ENCODE data around the gene GPC4.

Gene GPC4

DNA sequence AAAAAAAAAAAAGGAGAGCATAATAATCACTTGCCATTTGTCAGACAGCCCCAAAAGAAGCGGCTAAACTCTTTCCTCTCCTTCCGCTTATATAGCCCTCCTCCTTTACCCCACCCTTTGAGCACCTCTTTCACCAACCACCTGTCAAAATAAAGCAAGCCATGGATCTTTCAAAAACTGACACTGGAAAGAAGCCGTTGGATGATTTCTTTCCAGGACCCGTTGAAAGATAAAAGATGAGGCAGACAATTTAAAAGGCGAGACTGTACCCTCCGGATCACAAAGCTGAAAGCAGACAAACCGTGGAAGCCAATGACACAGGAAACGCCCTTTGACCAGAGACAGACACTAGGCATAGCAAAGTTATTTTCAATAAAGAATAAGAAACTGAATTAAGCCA lies 22.6 kb downstream of the GPC4 start:
- no peak overlapping the region for H3K27ac ChIP-seq (ENCODE audit: low read depth, low read length, poor library complexity, severe bottlenecking)
- no peaks in the 10 kb centered on the region for H3K4me1 ChIP-seq (ENCODE audit: insufficient read depth, low read length, severe bottlenecking)
- H4K20me1 ChIP-seq (ENCODE audit: insufficient read depth, low read length), result no peaks in the 10 kb centered on the region
- no peaks in the 10 kb centered on the region for H3K9me2 ChIP-seq (ENCODE audit: low read depth, low read length)
- no peak overlapping the region for H3K4me3 ChIP-seq (ENCODE audit: low read depth, low read length, poor library complexity, severe bottlenecking)
- H3K9me3 ChIP-seq (ENCODE audit: low read length), result no peaks in the 10 kb centered on the region
- no peak overlapping the region for H3K9ac ChIP-seq (ENCODE audit: low read length)
- no peaks in the 10 kb centered on the region for H3K27me3 ChIP-seq (ENCODE audit: insufficient read depth, low read length)
- no peak for TF ChIP-seq EZH2 (IDR thresholded peaks at IDR 0.05; ENCODE audit: borderline replicate concordance, low read length)
- TF ChIP-seq, protein P1, sequence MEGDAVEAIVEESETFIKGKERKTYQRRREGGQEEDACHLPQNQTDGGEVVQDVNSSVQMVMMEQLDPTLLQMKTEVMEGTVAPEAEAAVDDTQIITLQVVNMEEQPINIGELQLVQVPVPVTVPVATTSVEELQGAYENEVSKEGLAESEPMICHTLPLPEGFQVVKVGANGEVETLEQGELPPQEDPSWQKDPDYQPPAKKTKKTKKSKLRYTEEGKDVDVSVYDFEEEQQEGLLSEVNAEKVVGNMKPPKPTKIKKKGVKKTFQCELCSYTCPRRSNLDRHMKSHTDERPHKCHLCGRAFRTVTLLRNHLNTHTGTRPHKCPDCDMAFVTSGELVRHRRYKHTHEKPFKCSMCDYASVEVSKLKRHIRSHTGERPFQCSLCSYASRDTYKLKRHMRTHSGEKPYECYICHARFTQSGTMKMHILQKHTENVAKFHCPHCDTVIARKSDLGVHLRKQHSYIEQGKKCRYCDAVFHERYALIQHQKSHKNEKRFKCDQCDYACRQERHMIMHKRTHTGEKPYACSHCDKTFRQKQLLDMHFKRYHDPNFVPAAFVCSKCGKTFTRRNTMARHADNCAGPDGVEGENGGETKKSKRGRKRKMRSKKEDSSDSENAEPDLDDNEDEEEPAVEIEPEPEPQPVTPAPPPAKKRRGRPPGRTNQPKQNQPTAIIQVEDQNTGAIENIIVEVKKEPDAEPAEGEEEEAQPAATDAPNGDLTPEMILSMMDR (IDR thresholded peaks at IDR 0.05; ENCODE audit: low read length), result no peak
- H3K4me2 ChIP-seq (ENCODE audit: low read length), result no peak overlapping the region
- no peak overlapping the region for H2AFZ ChIP-seq (ENCODE audit: low read length)
- no peaks in the 10 kb centered on the region for H3K79me2 ChIP-seq (ENCODE audit: insufficient read depth, low read length)
- H3K36me3 ChIP-seq (ENCODE audit: insufficient read depth, low read length), result no peaks in the 10 kb centered on the region
- no peaks in the 10 kb centered on the region for H3F3A ChIP-seq (ENCODE audit: insufficient read depth, low read length)

DNA sequence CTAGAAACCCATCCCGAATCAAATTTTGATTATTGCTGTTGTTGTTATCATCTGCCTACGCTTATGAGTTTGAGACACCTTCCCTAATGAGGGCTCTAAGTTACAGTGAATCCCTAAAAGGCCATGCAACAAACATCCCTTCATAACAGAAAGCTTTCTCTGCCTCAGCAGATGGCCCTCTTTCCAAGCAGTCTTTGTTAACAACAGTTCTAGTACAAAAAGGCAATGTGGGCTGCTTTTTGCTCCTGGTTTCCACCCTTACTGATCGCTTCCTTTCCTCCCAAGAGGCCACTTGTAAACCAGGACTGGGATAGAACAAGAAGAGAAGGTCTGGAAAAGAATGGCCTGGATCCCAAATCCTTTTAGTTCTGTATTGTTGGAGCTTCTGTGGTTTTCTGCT lies 24.2 kb downstream of the GPC4 start:
- H3K36me3 ChIP-seq (ENCODE audit: insufficient read depth, low read length), result no peaks in the 10 kb centered on the region
- TF ChIP-seq, protein P1 (IDR thresholded peaks at IDR 0.05; ENCODE audit: low read length), result no peak
- TF ChIP-seq EZH2 (IDR thresholded peaks at IDR 0.05; ENCODE audit: borderline replicate concordance, low read length), result no peak
- H4K20me1 ChIP-seq (ENCODE audit: insufficient read depth, low read length), result no peaks in the 10 kb centered on the region
- no peak overlapping the region for H2AFZ ChIP-seq (ENCODE audit: low read length)
- no peak overlapping the region for H3K9ac ChIP-seq (ENCODE audit: low read length)
- no peaks in the 10 kb centered on the region for H3K9me3 ChIP-seq (ENCODE audit: low read length)
- H3F3A ChIP-seq (ENCODE audit: insufficient read depth, low read length), result no peaks in the 10 kb centered on the region
- H3K4me3 ChIP-seq (ENCODE audit: low read depth, low read length, poor library complexity, severe bottlenecking), result no peak overlapping the region
- no peaks in the 10 kb centered on the region for H3K27me3 ChIP-seq (ENCODE audit: insufficient read depth, low read length)
- no peaks in the 10 kb centered on the region for H3K4me1 ChIP-seq (ENCODE audit: insufficient read depth, low read length, severe bottlenecking)
- no peak overlapping the region for H3K27ac ChIP-seq (ENCODE audit: low read depth, low read length, poor library complexity, severe bottlenecking)
- no peak overlapping the region for H3K4me2 ChIP-seq (ENCODE audit: low read length)
- no peaks in the 10 kb centered on the region for H3K79me2 ChIP-seq (ENCODE audit: insufficient read depth, low read length)
- H3K9me2 ChIP-seq (ENCODE audit: low read depth, low read length), result no peaks in the 10 kb centered on the region

DNA sequence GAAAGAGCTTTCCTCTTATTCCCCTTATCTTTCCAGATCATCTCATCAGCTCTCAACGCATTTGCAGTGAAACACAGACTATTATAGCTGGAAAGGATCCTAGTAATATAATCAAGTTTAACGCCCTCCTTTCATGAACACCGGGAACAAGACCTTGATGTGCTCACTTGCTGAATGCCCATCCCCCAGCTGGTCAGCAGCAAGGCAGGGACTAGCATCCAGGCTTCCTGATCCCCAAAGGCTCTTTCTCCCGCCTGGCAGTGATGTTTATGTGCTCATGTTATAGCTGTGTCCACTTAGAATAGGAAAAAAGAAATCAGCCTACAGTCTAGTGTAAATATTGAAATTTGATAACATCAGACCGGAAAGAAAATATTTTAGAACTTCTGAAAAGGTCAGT lies 24.6 kb downstream of the GPC4 start:
- no peak for TF ChIP-seq EZH2 (IDR thresholded peaks at IDR 0.05; ENCODE audit: borderline replicate concordance, low read length)
- TF ChIP-seq, protein P1 (IDR thresholded peaks at IDR 0.05; ENCODE audit: low read length), result no peak
- Histone ChIP-seq H3K4me2 (ENCODE audit: low read length) (no peak overlapping the region), H3K4me1 (ENCODE audit: insufficient read depth, low read length, severe bottlenecking) (no peaks in the 10 kb centered on the region), H4K20me1 (ENCODE audit: insufficient read depth, low read length) (no peaks in the 10 kb centered on the region), H3K27me3 (ENCODE audit: insufficient read depth, low read length) (no peaks in the 10 kb centered on the region), H3F3A (ENCODE audit: insufficient read depth, low read length) (no peaks in the 10 kb centered on the region), H2AFZ (ENCODE audit: low read length) (no peak overlapping the region), H3K9me3 (ENCODE audit: low read length) (no peaks in the 10 kb centered on the region), H3K9ac (ENCODE audit: low read length) (no peak overlapping the region), H3K79me2 (ENCODE audit: insufficient read depth, low read length) (no peaks in the 10 kb centered on the region), H3K4me3 (ENCODE audit: low read depth, low read length, poor library complexity, severe bottlenecking) (no peak overlapping the region), H3K9me2 (ENCODE audit: low read depth, low read length) (no peaks in the 10 kb centered on the region), H3K36me3 (ENCODE audit: insufficient read depth, low read length) (no peaks in the 10 kb centered on the region), H3K27ac (ENCODE audit: low read depth, low read length, poor library complexity, severe bottlenecking) (no peak overlapping the region)

All from OCI-LY1 (cell line).